GM12878 (cell line): ENCODE data around the gene QSOX2. TPM values are rescaled to one million over a fixed set of nuclear protein-coding genes. Genes with fewer than 3 reads are reported as not detected.

ENCODE experiments used
- ATAC-seq: fragments of 200-7000 bp; cut with Tn5 transposase; 3 replicates; pipeline ENCODE4 v1.9.1; 2020; ENCODE audit warnings: mild to moderate bottlenecking, moderate library complexity
- BruUV-seq: library from RNA; stranded (reverse); fragments of 400-500 nt; replicated peaks from 2 replicates; lab custom pipeline; 2021; lab: Mats Ljungman, UMichigan
- CTCF ChIA-PET: fragments of 300-600 bp; sonication (Branson Sonifier 250); formaldehyde crosslinking; extraction: SDS; loops from one replicate; lab custom pipeline; 2021; ENCODE audit warnings: inconsistent platforms; lab: Yijun Ruan, JAX
- POLR2A ChIA-PET: fragments of 350-600 bp; formaldehyde crosslinking; extraction: SDS; loops from one replicate; lab custom pipeline; 2021; ENCODE audit warnings: inconsistent platforms; lab: Charles Lee
- RAD21 ChIA-PET: fragments of 300-600 bp; sonication (Branson Sonifier 250); formaldehyde crosslinking; loops from one replicate; lab custom pipeline; 2023; ENCODE audit warnings: antibody characterized with exemption; ENCODE audit not compliant: unreplicated experiment; lab: Charles Lee
- SMC1A ChIA-PET: fragments of 300-600 bp; sonication (Branson Sonifier 250); formaldehyde crosslinking; loops from one replicate; lab custom pipeline; 2023; ENCODE audit not compliant: unreplicated experiment, uncharacterized antibody; lab: Charles Lee
- DNase-seq: peaks from one replicate; pipeline ENCODE4 v3.0.0-alpha.2; 2011; ENCODE audit warnings: low read depth, low spot score
- FAIRE-seq: peaks from 3 replicates; lab custom pipeline; 2011; peaks lifted over from hg19 to GRCh38; lab: Jason Lieb, UNC
- H2AFZ ChIP-seq: 2 replicates; pipeline ENCODE4 v1.6.0; 2011; ENCODE audit warnings: low read depth, low read length, control low read depth; ENCODE audit not compliant: control insufficient read depth
- H3K27ac ChIP-seq: 2 replicates; pipeline ENCODE4 v1.5.1; 2011; ENCODE audit warnings: control low read depth; ENCODE audit not compliant: control insufficient read depth, insufficient read depth
- H3K27me3 ChIP-seq, 2 experiments: replicated peaks in 1 of 2; 2 replicates each; pipeline versions ENCODE4 v1.6.0 to v1.6.1; 2011; ENCODE audit warnings: low read length in 1 of 2; ENCODE audit not compliant: control insufficient read depth in 2 of 2, insufficient read depth in 2 of 2
- H3K36me3 ChIP-seq, 2 experiments: 2 replicates each; pipeline ENCODE4 v1.5.1; 2011; ENCODE audit warnings: low read length in 1 of 2; ENCODE audit not compliant: control insufficient read depth in 2 of 2, insufficient read depth in 2 of 2
- H3K4me1 ChIP-seq: 2 replicates; pipeline ENCODE4 v1.6.1; 2011; ENCODE audit warnings: mild to moderate bottlenecking, low read length, moderate library complexity, mixed read lengths; ENCODE audit not compliant: control insufficient read depth, insufficient read depth
- H3K4me2 ChIP-seq: 2 replicates; pipeline ENCODE4 v1.6.0; 2011; ENCODE audit warnings: control low read depth; ENCODE audit not compliant: control insufficient read depth, insufficient read depth
- H3K4me3 ChIP-seq: fragments of 200-600 bp; sonication (generic); 2 replicates; pipeline ENCODE4 v1.5.1; 2016
- H3K79me2 ChIP-seq: 2 replicates; pipeline ENCODE4 v1.6.0; 2011; ENCODE audit warnings: low read length; ENCODE audit not compliant: control insufficient read depth, insufficient read depth
- H3K9ac ChIP-seq: 2 replicates; pipeline ENCODE4 v1.8.0; 2011; ENCODE audit warnings: low read length, control low read depth, mixed read lengths; ENCODE audit not compliant: control insufficient read depth, insufficient read depth
- H3K9me3 ChIP-seq: replicated peaks from 3 replicates; pipeline ENCODE4 v1.5.1; 2011; ENCODE audit warnings: mild to moderate bottlenecking, low read length; ENCODE audit not compliant: control insufficient read depth, insufficient read depth
- H4K20me1 ChIP-seq: 2 replicates; pipeline ENCODE4 v1.6.0; 2011; ENCODE audit not compliant: control insufficient read depth, insufficient read depth
- CEBPB ChIP-seq, 2 experiments: fragments of 150-350 bp in 1 of 2; IDR thresholded peaks; 2 replicates each; pipeline ENCODE4 v1.6.1; 2012 to 2014; ENCODE audit warnings: low read depth in 2 of 2, low read length in 2 of 2, borderline replicate concordance in 1 of 2, inconsistent platforms in 1 of 2
- MLLT1 ChIP-seq: fragments of 450-650 bp; IDR thresholded peaks from 2 replicates; pipeline ENCODE4 v1.6.1; 2016; ENCODE audit warnings: mild to moderate bottlenecking
- POLR2AphosphoS5 ChIP-seq: IDR thresholded peaks from 2 replicates; pipeline ENCODE4 v1.6.1; 2011; ENCODE audit warnings: mild to moderate bottlenecking, low read length, inconsistent platforms
- TCF7 ChIP-seq: IDR thresholded peaks from 2 replicates; pipeline ENCODE4 v1.6.1; 2014; ENCODE audit warnings: antibody characterized with exemption, borderline replicate concordance
- USF1 ChIP-seq: IDR thresholded peaks from 2 replicates; pipeline ENCODE4 v1.6.1; 2011; ENCODE audit warnings: borderline replicate concordance, low read depth, mild to moderate bottlenecking, moderate library complexity, mixed read lengths, low read length; ENCODE audit not compliant: insufficient read depth; ENCODE audit errors: extremely low read length
- WGBS: methylation state at CpG from one replicate; pipeline ENCODE4 v1.1.6; 2016; ENCODE audit warnings: low lambda C conversion rate; ENCODE audit not compliant: insufficient replicate concordance, insufficient coverage; ENCODE audit errors: missing lambda C conversion rate; 5-methylcytosine and 5-hydroxymethylcytosine counted together
- in situ Hi-C: fragments of 300-500 bp; cut with MboI; formaldehyde crosslinking; loops from 9 replicates; pipeline ENCODE4 v1.14.3; 2018; ENCODE audit warnings: mixed read lengths
- intact Hi-C: fragments of 100-400 bp; cut with micrococcal nuclease; formaldehyde crosslinking; loops from one replicate; pipeline ENCODE4 v1.14.2; 2022; ENCODE audit not compliant: unreplicated experiment
- polyA plus RNA-seq, 11 experiments: library from polyadenylated mRNA; depleted of rRNA in 4 of 11; unstranded in 6 of 11; stranded (reverse) in 5 of 11; fragments of >200 nt; fragmentation: Nextera tagmentation in 4 of 11; fragmentation: Illumina TruSeq in 1 of 11; extraction: Ambion mirVana in 4 of 11; extraction: Trizol in 1 of 11; gene quantifications; 1 replicate in 1 of 11; 2 replicates in 10 of 11; pipeline versions ENCODE4 v1.2.1 to v1.2.3, GENCODE V29; 2011 to 2016; ENCODE audit warnings: inconsistent platforms in 2 of 11, missing spikeins in 2 of 11, low read depth in 1 of 11
- total RNA-seq, 4 experiments: library from RNA; depleted of rRNA in 3 of 4; stranded (reverse); fragments of >200 nt in 3 of 4; fragmentation: Illumina TruSeq in 1 of 4; extraction: Trizol in 1 of 4; gene quantifications; 2 replicates each; pipeline versions ENCODE4 v1.2.1 to v1.2.3, GENCODE V29; 2013 to 2021

Gene QSOX2
- total and polyA plus RNA-seq, 10 of the 15 experiments (the other 5 are each of a cell fraction or from before 2014, with no cell fraction given) = 0.34 to 16.1 (median 8.2) TPM

DNA sequence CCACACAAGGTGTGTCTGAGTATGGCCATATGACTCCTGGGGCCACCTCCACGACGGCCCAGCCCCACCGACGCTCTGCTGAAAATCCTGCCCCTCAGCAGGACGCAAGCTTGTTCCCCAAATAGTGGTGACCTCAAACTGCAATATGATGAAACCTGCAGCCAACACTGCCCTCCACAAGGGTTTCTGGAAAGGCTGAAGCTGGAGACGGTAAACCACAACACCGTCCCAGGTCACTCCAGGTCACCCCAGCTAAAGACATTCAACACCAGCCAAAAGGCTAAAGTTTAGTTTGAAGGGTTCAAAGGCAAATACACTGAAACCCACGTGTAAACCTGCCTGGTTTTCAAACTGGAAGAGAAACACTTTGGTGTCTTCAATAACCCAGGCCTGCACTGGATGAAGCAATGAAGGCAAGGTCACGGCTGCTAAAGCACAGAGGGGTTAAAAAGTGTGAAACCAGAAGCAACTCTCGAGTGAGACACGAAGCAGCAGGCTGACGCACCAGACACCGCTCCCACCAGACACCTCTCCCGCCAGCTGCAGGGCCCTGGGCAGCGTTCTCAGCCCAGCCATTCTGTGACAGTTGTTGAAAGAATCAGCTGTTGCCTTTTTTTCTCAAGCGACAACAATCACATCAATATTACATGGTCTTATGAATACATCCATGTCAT, 38.9 kb downstream of the QSOX2 start:
- BruUV-seq = TSS peak; percentile 72
- Histone ChIP-seq H3K79me2 (no peaks in the 10 kb centered on the region), H2AFZ (no peak overlapping the region), H3K4me1 (no peaks in the 10 kb centered on the region), H3K27ac (no peak overlapping the region), H3K9me3 (no peaks in the 10 kb centered on the region), H3K27me3 (peaks cover 0 to 2% of the 10 kb centered on the region in 2 experiments; a peak in 3 of 4 replicates), H3K9ac (no peak overlapping the region), H3K36me3 (peaks cover 0 to 7% of the 10 kb centered on the region in 2 experiments; a peak in 3 of 4 replicates), H3K4me3 (no peak overlapping the region), H3K4me2 (no peak overlapping the region), H4K20me1 (peaks cover 4% of the 10 kb centered on the region; the same call in 1 of the 2 replicates)
- ChIA-PET POLR2A (no interaction called here), CTCF (interaction anchor here (1.7 kb wide), 1 partner anchor 36 kb away, joined by 4 read pairs; no protein-coding TSS in a partner anchor), SMC1A (no interaction called here), RAD21 (no interaction called here)
- TF ChIP-seq POLR2AphosphoS5 (no peak), TCF7 (no peak), MLLT1 (no peak), USF1 (no peak), CEBPB (IDR thresholded peaks at IDR 0.05; ENCODE audit: borderline replicate concordance in 1 of 2, low read depth in 2 of 2, low read length in 2 of 2) (no peak)
- DNase-seq (no peak), FAIRE-seq (no peak), ATAC-seq (no peak)
- in situ Hi-C loops = no loop called here
- intact Hi-C loops = no loop called here
- WGBS = 83% methylated on average over 16 of the region's 16 CpGs
